ENCODE data around the gene PDK3.

PDK3 gene

GRCh38 chrX:24482823-24483415, 17.8 kb downstream of the PDK3 start:
- no peak for DNase-seq (ENCODE audit: low spot score)

GRCh38 chrX:24483596-24483995, 18.5 kb downstream of the PDK3 start:
- no peak for DNase-seq (ENCODE audit: low spot score)

- DNase-seq (ENCODE audit: low spot score), result no peak
Observed at GRCh38 chrX:24485323-24485722, 20.2 kb downstream of the PDK3 start.

GRCh38 chrX:24485976-24486680, 21.0 kb downstream of the PDK3 start:
- DNase-seq (ENCODE audit: low spot score), result no peak

GRCh38 chrX:24487571-24487970, 22.5 kb downstream of the PDK3 start:
- DNase-seq (ENCODE audit: low spot score), result no peak

GRCh38 chrX:24491741-24492140, 26.7 kb downstream of the PDK3 start:
- DNase-seq (ENCODE audit: low spot score), result no peak

GRCh38 chrX:24493740-24494581, 28.9 kb downstream of the PDK3 start:
- DNase-seq (ENCODE audit: low spot score), result no peak

GRCh38 chrX:24494647-24495075, 29.6 kb downstream of the PDK3 start:
- peak; percentile 41 for DNase-seq (ENCODE audit: low spot score)

- DNase-seq (ENCODE audit: low spot score), result no peak
Observed at GRCh38 chrX:24495700-24496099, 30.6 kb downstream of the PDK3 start.

GRCh38 chrX:24498181-24498580, 33.1 kb downstream of the PDK3 start:
- peak; percentile 11 for DNase-seq (ENCODE audit: low spot score)

GRCh38 chrX:24498975-24499374, 33.9 kb downstream of the PDK3 start:
- no peak for DNase-seq (ENCODE audit: low spot score)

- peak; percentile 31 for DNase-seq (ENCODE audit: low spot score)
Observed at GRCh38 chrX:24506082-24506481, 41.0 kb downstream of the PDK3 start.

GRCh38 chrX:24508375-24508774, 43.3 kb downstream of the PDK3 start:
- DNase-seq (ENCODE audit: low spot score), result no peak

GRCh38 chrX:24513416-24513815, 48.3 kb downstream of the PDK3 start:
- no peak for DNase-seq (ENCODE audit: low spot score)

GRCh38 chrX:24515447-24515846, 50.4 kb downstream of the PDK3 start:
- DNase-seq (ENCODE audit: low spot score), result no peak

- no peak for DNase-seq (ENCODE audit: low spot score)
Observed at GRCh38 chrX:24520472-24520871, 55.4 kb downstream of the PDK3 start.

- no peak for DNase-seq (ENCODE audit: low spot score)
Observed at GRCh38 chrX:24525455-24525854, 60.4 kb downstream of the PDK3 start.

GRCh38 chrX:24526616-24527015, 61.5 kb downstream of the PDK3 start:
- DNase-seq (ENCODE audit: low spot score), result no peak

GRCh38 chrX:24528605-24529004, 63.5 kb downstream of the PDK3 start:
- DNase-seq (ENCODE audit: low spot score), result no peak

- DNase-seq (ENCODE audit: low spot score), result no peak
Observed at GRCh38 chrX:24536551-24536950, 71.5 kb downstream of the PDK3 start.

- DNase-seq (ENCODE audit: low spot score), result no peak
Observed at GRCh38 chrX:24542756-24543155, 77.7 kb downstream of the PDK3 start.

- DNase-seq (ENCODE audit: low spot score), result no peak
Observed at GRCh38 chrX:24547961-24548360, 82.9 kb downstream of the PDK3 start.

- no peak for DNase-seq (ENCODE audit: low spot score)
Observed at GRCh38 chrX:24550166-24550565, 85.1 kb downstream of the PDK3 start.

Data from AG08395 (cell line).